Neural cell (in vitro differentiated cells): Measurements from ENCODE around the gene C22orf15. TPM values are rescaled to one million over a fixed set of nuclear protein-coding genes. Genes with fewer than 3 reads are reported as not detected.
"Not testable (repeated sequence)": the region's sequence is repeated elsewhere in the genome, so short reads cannot be mapped to it uniquely, and the experiment has no call there.

Experiments
- H2AFZ ChIP-seq: fragments of 200-600, 300-800 bp; sonication (generic), shearing (Covaris generic); 2 replicates; pipeline ENCODE4 v1.6.0; 2014; ENCODE audit warnings: low read depth, mild to moderate bottlenecking, antibody characterized with exemption, low read length, moderate library complexity
- H3F3A ChIP-seq: fragments of 200-600 bp; shearing (Covaris generic); 2 replicates; pipeline ENCODE4 v1.6.1; 2016; ENCODE audit warnings: mild to moderate bottlenecking, moderate library complexity, mixed read lengths, antibody characterized with exemption, low read length; ENCODE audit not compliant: insufficient read depth, poor library complexity, severe bottlenecking
- H3K27ac ChIP-seq: fragments of 200-600, 300-800 bp; sonication (generic), shearing (Covaris generic); 2 replicates; pipeline ENCODE4 v1.5.1; 2014; ENCODE audit warnings: mild to moderate bottlenecking, low read length, moderate library complexity
- H3K27me3 ChIP-seq: fragments of 300-800, 200-600 bp; sonication (generic), shearing (Covaris generic); 2 replicates; pipeline ENCODE4 v1.6.0; 2014; ENCODE audit warnings: mild to moderate bottlenecking, low read depth, low read length, moderate library complexity; ENCODE audit not compliant: insufficient read depth
- H3K36me3 ChIP-seq: fragments of 300-800, 200-600 bp; sonication (generic), shearing (Covaris generic); 2 replicates; pipeline ENCODE4 v1.5.1; 2014; ENCODE audit warnings: mild to moderate bottlenecking, antibody characterized with exemption, low read length, moderate library complexity; ENCODE audit not compliant: insufficient read depth
- H3K4me2 ChIP-seq: fragments of 300-800, 200-600 bp; sonication (generic), shearing (Covaris generic); 2 replicates; pipeline ENCODE4 v1.6.0; 2014; ENCODE audit warnings: mild to moderate bottlenecking, low read length
- H3K4me3 ChIP-seq: fragments of 300-800, 200-600 bp; sonication (generic), shearing (Covaris generic); 2 replicates; pipeline ENCODE4 v1.5.1; 2014; ENCODE audit warnings: mild to moderate bottlenecking, low read length, moderate library complexity
- H3K79me2 ChIP-seq: fragments of 200-600 bp; shearing (Covaris generic); replicated peaks from 2 replicates; pipeline ENCODE4 v1.6.0; 2014; ENCODE audit warnings: mild to moderate bottlenecking, low read length, moderate library complexity; ENCODE audit not compliant: insufficient read depth
- H3K9ac ChIP-seq: fragments of 300-800, 200-600 bp; sonication (generic), shearing (Covaris generic); 2 replicates; pipeline ENCODE4 v1.6.1; 2016; ENCODE audit warnings: mild to moderate bottlenecking, low read length, mixed read lengths
- H3K9me2 ChIP-seq: fragments of 200-600 bp; shearing (Covaris generic); 2 replicates; pipeline ENCODE4 v1.6.1; 2016; ENCODE audit warnings: mild to moderate bottlenecking, low read length, mixed read lengths; ENCODE audit not compliant: insufficient read depth
- H3K9me3 ChIP-seq: fragments of 200-600, 300-800 bp; sonication (generic), shearing (Covaris generic); 2 replicates; pipeline ENCODE4 v1.6.1; 2016; ENCODE audit warnings: mild to moderate bottlenecking, mixed run types, low read length, moderate library complexity, mixed read lengths
- H4K20me1 ChIP-seq: fragments of 200-600 bp; shearing (Covaris generic); 2 replicates; pipeline ENCODE4 v1.6.1; 2016; ENCODE audit warnings: mild to moderate bottlenecking, mixed run types; ENCODE audit not compliant: insufficient read depth
- CTCF ChIP-seq: fragments of 450-650 bp; IDR thresholded peaks from 2 replicates; pipeline ENCODE4 v1.5.1; 2014; ENCODE audit warnings: antibody characterized with exemption, mild to moderate bottlenecking, moderate library complexity; ENCODE audit not compliant: poor library complexity, severe bottlenecking
- EP300 ChIP-seq: fragments of 450-650 bp; conservative IDR thresholded peaks from 2 replicates; pipeline ENCODE4 v1.6.1; 2014; ENCODE audit warnings: antibody characterized with exemption, mild to moderate bottlenecking, moderate library complexity; ENCODE audit not compliant: poor library complexity, severe bottlenecking
- EZH2 ChIP-seq: fragments of 200-600, 300-800 bp; shearing (Covaris generic), sonication (generic); IDR thresholded peaks from 2 replicates; pipeline ENCODE4 v1.6.1; 2014; ENCODE audit warnings: antibody characterized with exemption, low read length, borderline replicate concordance, mild to moderate bottlenecking; ENCODE audit not compliant: insufficient read depth, poor library complexity, severe bottlenecking
- MXI1 ChIP-seq: fragments of 450-650 bp; conservative IDR thresholded peaks from 2 replicates; pipeline ENCODE4 v1.6.1; 2014; ENCODE audit warnings: antibody characterized with exemption, mild to moderate bottlenecking; ENCODE audit not compliant: poor library complexity, severe bottlenecking
- POLR2AphosphoS5 ChIP-seq: IDR thresholded peaks from 2 replicates; pipeline ENCODE4 v1.6.1; 2012
- RAD21 ChIP-seq: fragments of 450-650 bp; conservative IDR thresholded peaks from 2 replicates; pipeline ENCODE4 v1.6.1; 2014; ENCODE audit warnings: antibody characterized with exemption, mild to moderate bottlenecking, moderate library complexity
- REST ChIP-seq: IDR thresholded peaks from 2 replicates; pipeline ENCODE4 v1.6.1; 2012; ENCODE audit warnings: borderline replicate concordance
- SMC3 ChIP-seq: fragments of 450-650 bp; conservative IDR thresholded peaks from 2 replicates; pipeline ENCODE4 v1.6.1; 2014; ENCODE audit warnings: antibody characterized with exemption, mild to moderate bottlenecking, moderate library complexity; ENCODE audit not compliant: poor library complexity
- TAF1 ChIP-seq: IDR thresholded peaks from 2 replicates; pipeline ENCODE4 v1.6.1; 2012; ENCODE audit warnings: low read depth
- polyA plus RNA-seq: library from polyadenylated mRNA; depleted of rRNA; stranded (reverse); fragments of >200 nt; gene quantifications from 2 replicates; pipeline ENCODE4 v1.2.3, GENCODE V29; 2014

Gene C22orf15
- polyA plus RNA-seq, 1 donor from 2014 or later, result not detected

- H3K4me3 ChIP-seq, result no peak overlapping the region
- TF ChIP-seq MXI1 (no peak), RAD21 (no peak), POLR2AphosphoS5 (no peak), CTCF (no peak), TAF1 (no peak), EP300 (no peak)
- H3K9me2 ChIP-seq, result no peaks in the 10 kb centered on the region
- no peak overlapping the region for H3K9ac ChIP-seq
- H3K36me3 ChIP-seq, result no peaks in the 10 kb centered on the region
- no peak overlapping the region for H3K27ac ChIP-seq
- no peaks in the 10 kb centered on the region for H3K27me3 ChIP-seq
- no peaks in the 10 kb centered on the region for H3F3A ChIP-seq
- H2AFZ ChIP-seq, result no peak overlapping the region
- no peaks in the 10 kb centered on the region for H4K20me1 ChIP-seq
- H3K4me2 ChIP-seq, result no peak overlapping the region
- no peaks in the 10 kb centered on the region for H3K9me3 ChIP-seq
- no peaks in the 10 kb centered on the region for H3K79me2 ChIP-seq
These were observed 40.1 kb upstream of the C22orf15 start for GRCh38 chr22:23722724-23723123.

- not testable (repeated sequence) for H3K9ac ChIP-seq, H3K9me2 ChIP-seq, H4K20me1 ChIP-seq, H3K79me2 ChIP-seq, H3K9me3 ChIP-seq, H2AFZ ChIP-seq, H3K36me3 ChIP-seq, H3K27ac ChIP-seq, H3F3A ChIP-seq, H3K4me2 ChIP-seq, H3K27me3 ChIP-seq, H3K4me3 ChIP-seq
These were observed 34.7 kb upstream of the C22orf15 start for GRCh38 chr22:23728108-23728507.

- H4K20me1 ChIP-seq, result no peaks in the 10 kb centered on the region
- H3K9me2 ChIP-seq, result no peaks in the 10 kb centered on the region
- no peak overlapping the region for H3K4me3 ChIP-seq
- H3K4me2 ChIP-seq, result no peak overlapping the region
- no peak overlapping the region for H3K9ac ChIP-seq
- H3K27ac ChIP-seq, result no peak overlapping the region
- H3F3A ChIP-seq, result no peaks in the 10 kb centered on the region
- no peaks in the 10 kb centered on the region for H3K79me2 ChIP-seq
- H3K9me3 ChIP-seq, result no peaks in the 10 kb centered on the region
- H3K36me3 ChIP-seq, result no peaks in the 10 kb centered on the region
- H3K27me3 ChIP-seq, result no peaks in the 10 kb centered on the region
- no peak overlapping the region for H2AFZ ChIP-seq
- TF ChIP-seq EP300 (no peak), RAD21 (no peak), CTCF (no peak), EZH2 (no peak), TAF1 (no peak), MXI1 (no peak), POLR2AphosphoS5 (no peak), REST (no peak), SMC3 (no peak)
These were observed 25.1 kb upstream of the C22orf15 start for GRCh38 chr22:23737696-23738095.
